K562 (cell line): Measurements from ENCODE around the gene SDK1. TPM values are rescaled to one million over a fixed set of nuclear protein-coding genes. Genes with fewer than 3 reads are reported as not detected.

ENCODE experiments used
- ATAC-seq: fragments of 200-7000 bp; cut with Tn5 transposase; 3 replicates; pipeline ENCODE4 v1.9.1; 2020; ENCODE audit warnings: moderate library complexity
- BruUV-seq: library from RNA; stranded (reverse); fragments of 400-500 nt; replicated peaks from 2 replicates; lab custom pipeline; 2021; lab: Mats Ljungman, UMichigan
- CTCF ChIA-PET: fragments of 300-600 bp; formaldehyde crosslinking; extraction: SDS; loops from one replicate; lab custom pipeline; 2021; ENCODE audit warnings: low intra/inter-chr PET ratio; lab: Yijun Ruan, JAX
- POLR2A ChIA-PET: fragments of 300-600, 350-650 bp; sonication (Branson Sonifier 250); formaldehyde crosslinking; extraction: SDS; loops from one replicate; lab custom pipeline; 2021; ENCODE audit warnings: antibody characterized with exemption, inconsistent platforms; lab: Yijun Ruan, JAX
- DNase-seq, 4 experiments: peaks; one replicate each; pipeline versions ENCODE4 v3.0.0 to v3.0.0-alpha.2; 2011 to 2018; ENCODE audit warnings: low spot score in 3 of 4, mixed read lengths in 3 of 4; ENCODE audit errors: extremely low read depth in 1 of 4
- FAIRE-seq: peaks from 2 replicates; lab custom pipeline; 2011; peaks lifted over from hg19 to GRCh38; lab: Jason Lieb, UNC
- H2AFZ ChIP-seq: 2 replicates; pipeline ENCODE4 v1.6.0; 2011; ENCODE audit warnings: low read depth, low read length, control low read depth, inconsistent platforms
- H3K27ac ChIP-seq: fragments of 200-600 bp; 3 replicates; pipeline ENCODE4 v1.8.0; 2011; ENCODE audit warnings: low read depth, mild to moderate bottlenecking, control low read depth, inconsistent platforms, low read length, moderate library complexity, mixed read lengths; ENCODE audit errors: extremely low read depth
- H3K27me3 ChIP-seq, 2 experiments: fragments of 300-600 bp in 1 of 2; 2 replicates in 1 of 2; 3 replicates in 1 of 2; pipeline versions ENCODE4 v1.6.0 to v1.8.0; 2011; ENCODE audit warnings: inconsistent platforms in 2 of 2, low read length in 2 of 2, mild to moderate bottlenecking in 1 of 2, mixed read lengths in 1 of 2, moderate library complexity in 1 of 2; ENCODE audit not compliant: control insufficient read depth in 2 of 2, insufficient read depth in 2 of 2
- H3K36me3 ChIP-seq: fragments of 300-600 bp; 3 replicates; pipeline ENCODE4 v1.8.0; 2011; ENCODE audit warnings: mild to moderate bottlenecking, low read length, inconsistent platforms; ENCODE audit not compliant: control insufficient read depth, insufficient read depth
- H3K4me1 ChIP-seq, 2 experiments: fragments of 200-600 bp in 1 of 2; replicated peaks in 1 of 2; 2 replicates in 1 of 2; 3 replicates in 1 of 2; pipeline versions ENCODE4 v1.5.1 to v1.8.0; 2011; ENCODE audit warnings: inconsistent platforms in 2 of 2, low read length in 2 of 2, mild to moderate bottlenecking in 1 of 2, mixed read lengths in 1 of 2, moderate library complexity in 1 of 2; ENCODE audit not compliant: control insufficient read depth in 2 of 2, insufficient read depth in 2 of 2
- H3K4me2 ChIP-seq: 2 replicates; pipeline ENCODE4 v1.6.1; 2011; ENCODE audit warnings: low read length, control low read depth, inconsistent platforms, mixed read lengths; ENCODE audit not compliant: insufficient read depth
- H3K4me3 ChIP-seq: fragments of 200-600 bp; sonication (generic), shearing (Covaris generic); 2 replicates; pipeline ENCODE4 v1.5.1; 2016; ENCODE audit warnings: control low read depth, inconsistent platforms
- H3K79me2 ChIP-seq: fragments of 200-600 bp; 3 replicates; pipeline ENCODE4 v1.8.0; 2011; ENCODE audit warnings: low read length, inconsistent platforms; ENCODE audit not compliant: control insufficient read depth, insufficient read depth
- H3K9ac ChIP-seq, 2 experiments: 2 replicates each; pipeline versions ENCODE4 v1.6.0 to v1.6.1; 2011; ENCODE audit warnings: low read depth in 2 of 2, low read length in 2 of 2, control low read depth in 1 of 2, inconsistent platforms in 1 of 2, mild to moderate bottlenecking in 1 of 2, mixed read lengths in 1 of 2; ENCODE audit not compliant: insufficient read depth in 1 of 2
- H3K9me1 ChIP-seq: one replicate; pipeline ENCODE4 v1.6.0; 2011; ENCODE audit warnings: inconsistent platforms, mild to moderate bottlenecking, low read length, moderate library complexity; ENCODE audit not compliant: control insufficient read depth, insufficient read depth
- H3K9me3 ChIP-seq: replicated peaks from 2 replicates; pipeline ENCODE4 v1.5.1; 2011; ENCODE audit warnings: low read depth, low read length, inconsistent platforms; ENCODE audit not compliant: control insufficient read depth, insufficient read depth
- H4K20me1 ChIP-seq: replicated peaks from 2 replicates; pipeline ENCODE4 v1.6.1; 2011; ENCODE audit warnings: low read length, inconsistent platforms, mixed read lengths; ENCODE audit not compliant: control insufficient read depth, insufficient read depth
- CREM ChIP-seq: IDR thresholded peaks from 2 replicates; pipeline ENCODE4 v1.6.1; 2014; ENCODE audit warnings: antibody characterized with exemption, low read depth
- NR2C1 ChIP-seq, 2 experiments: fragments of 450-650 bp; IDR thresholded peaks; 2 replicates each; pipeline ENCODE4 v1.6.1; 2017; ENCODE audit warnings: mild to moderate bottlenecking in 2 of 2, antibody characterized with exemption in 1 of 2, inconsistent platforms in 1 of 2, missing compliant biosample characterization in 1 of 2, missing genetic modification characterization in 1 of 2
- PHTF2 ChIP-seq: fragments of 250-450 bp; sonication (Bioruptor Pico); IDR thresholded peaks from 2 replicates; pipeline ENCODE4 v1.5.0; 2021; ENCODE audit warnings: mild to moderate bottlenecking
- PTRF ChIP-seq: fragments of 450-650 bp; IDR thresholded peaks from 2 replicates; pipeline ENCODE4 v1.6.1; 2016; ENCODE audit warnings: mild to moderate bottlenecking, missing genetic modification characterization, missing compliant biosample characterization
- RCOR1 ChIP-seq, 2 experiments: IDR thresholded peaks; 2 replicates each; pipeline ENCODE4 v1.6.1; 2012; ENCODE audit warnings: low read depth in 2 of 2, low read length in 2 of 2, borderline replicate concordance in 1 of 2, improper control_type of control experiment in 1 of 2
- SMARCC2 ChIP-seq: fragments of 450-650 bp; IDR thresholded peaks from 2 replicates; pipeline ENCODE4 v1.6.1; 2017; ENCODE audit warnings: antibody characterized with exemption, moderate library complexity, mild to moderate bottlenecking, low read depth
- U2AF1 ChIP-seq: fragments of 200-400 bp; formaldehyde crosslinking; optimal IDR thresholded peaks from 2 replicates; pipeline ENCODE3; 2017; ENCODE audit warnings: mild to moderate bottlenecking, low read depth, low read length, moderate library complexity
- ZNF589 ChIP-seq: fragments of 200-800 bp; sonication (Bioruptor generic); IDR thresholded peaks from 2 replicates; pipeline ENCODE4 v1.6.1; 2016; ENCODE audit warnings: low read depth, missing genetic modification characterization, missing compliant biosample characterization
- ZNF699 ChIP-seq: fragments of 250-450 bp; sonication (Bioruptor Pico); IDR thresholded peaks from 2 replicates; pipeline ENCODE4 v1.8.0; 2021; ENCODE audit warnings: mild to moderate bottlenecking, moderate library complexity; ENCODE audit not compliant: insufficient replicate concordance
- ZNF778 ChIP-seq: fragments of 450-650 bp; formaldehyde crosslinking; IDR thresholded peaks from 2 replicates; pipeline ENCODE4 v1.4.0; 2020; ENCODE audit warnings: mild to moderate bottlenecking, moderate library complexity
- WGBS: fragments of 100-300 bp; shearing (Covaris generic); methylation state at CpG from one replicate; pipeline ENCODE4 v1.1.6; 2016; ENCODE audit warnings: low coverage, mixed read lengths; ENCODE audit not compliant: insufficient coverage; ENCODE audit errors: missing lambda C conversion rate; 5-methylcytosine and 5-hydroxymethylcytosine counted together
- in situ Hi-C: fragments of 300-500 bp; cut with MboI; formaldehyde crosslinking; loops from 4 replicates; pipeline ENCODE4 v1.15.0; 2018; ENCODE audit warnings: inconsistent platforms, mixed read lengths
- intact Hi-C: fragments of 100-400 bp; cut with micrococcal nuclease; formaldehyde crosslinking; loops from 2 replicates; pipeline ENCODE4 v1.14.2; 2022
- polyA plus RNA-seq, 8 experiments: library from polyadenylated mRNA; depleted of rRNA in 4 of 8; stranded (reverse) in 5 of 8; unstranded in 3 of 8; fragments of >200 nt; fragmentation: Nextera tagmentation in 2 of 8; fragmentation: Illumina TruSeq in 1 of 8; extraction: Ambion mirVana in 2 of 8; extraction: Trizol in 1 of 8; gene quantifications; 2 replicates each; pipeline versions ENCODE4 v1.2.1 to v1.2.3, GENCODE V29; 2011 to 2014; ENCODE audit warnings: inconsistent platforms in 1 of 8, missing spikeins in 1 of 8
- total RNA-seq, 7 experiments: library from RNA; depleted of rRNA in 6 of 7; stranded (reverse); fragments of >200 nt in 6 of 7; fragmentation: Illumina TruSeq in 2 of 7; extraction: Trizol in 2 of 7; gene quantifications; 2 replicates each; pipeline versions ENCODE4 v1.2.1 to v1.2.3, GENCODE V29; 2011 to 2021; ENCODE audit warnings: low replicate concordance in 1 of 7
- TF ChIP-seq, protein P1 (sequence below): sonication (generic); formaldehyde crosslinking; IDR thresholded peaks from 2 replicates; pipeline ENCODE4 v1.9.0; 2022; ENCODE audit warnings: mild to moderate bottlenecking, missing genetic modification reagents
- TF ChIP-seq, protein P2 (sequence below): sonication (generic); formaldehyde crosslinking; IDR thresholded peaks from 2 replicates; pipeline ENCODE4 v1.8.1; 2023; ENCODE audit warnings: mild to moderate bottlenecking, missing genetic modification reagents, moderate library complexity
- TF ChIP-seq, protein P3 (sequence below): fragments of 250-450 bp; sonication (Bioruptor Pico); IDR thresholded peaks from 2 replicates; pipeline ENCODE4 v1.8.0; 2021; ENCODE audit warnings: moderate library complexity, mild to moderate bottlenecking, inconsistent platforms

SDK1 gene
- total and polyA plus RNA-seq, 9 of the 15 experiments (the other 6 are each of a cell fraction or from before 2014, with no cell fraction given): 0.16 TPM; not detected in 8

- BruUV-seq: no TSS peak
- H3K4me2 ChIP-seq: no peak overlapping the region
- no peaks in the 10 kb centered on the region for H3K4me1 ChIP-seq
- TF ChIP-seq, protein P1, sequence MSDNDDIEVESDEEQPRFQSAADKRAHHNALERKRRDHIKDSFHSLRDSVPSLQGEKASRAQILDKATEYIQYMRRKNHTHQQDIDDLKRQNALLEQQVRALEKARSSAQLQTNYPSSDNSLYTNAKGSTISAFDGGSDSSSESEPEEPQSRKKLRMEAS (CRISPR knock-in tag): no peak
- TF ChIP-seq PHTF2 (no peak), ZNF699 (CRISPR knock-in tag) (no peak), SMARCC2 (no peak), CREM (no peak), RCOR1 (IDR thresholded peaks at IDR 0.05; ENCODE audit: borderline replicate concordance in 1 of 2, low read depth in 2 of 2, low read length in 2 of 2) (no peak), ZNF778 (CRISPR knock-in tag) (no peak), U2AF1 (no peak), ZNF589 (no peak), NR2C1 (IDR thresholded peaks at IDR 0.05) (no peak), NR2C1 (tag; IDR thresholded peaks at IDR 0.05) (no peak), PTRF (no peak)
- TF ChIP-seq, protein P2, sequence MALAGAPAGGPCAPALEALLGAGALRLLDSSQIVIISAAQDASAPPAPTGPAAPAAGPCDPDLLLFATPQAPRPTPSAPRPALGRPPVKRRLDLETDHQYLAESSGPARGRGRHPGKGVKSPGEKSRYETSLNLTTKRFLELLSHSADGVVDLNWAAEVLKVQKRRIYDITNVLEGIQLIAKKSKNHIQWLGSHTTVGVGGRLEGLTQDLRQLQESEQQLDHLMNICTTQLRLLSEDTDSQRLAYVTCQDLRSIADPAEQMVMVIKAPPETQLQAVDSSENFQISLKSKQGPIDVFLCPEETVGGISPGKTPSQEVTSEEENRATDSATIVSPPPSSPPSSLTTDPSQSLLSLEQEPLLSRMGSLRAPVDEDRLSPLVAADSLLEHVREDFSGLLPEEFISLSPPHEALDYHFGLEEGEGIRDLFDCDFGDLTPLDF (CRISPR knock-in tag): no peak
- TF ChIP-seq, protein P3, sequence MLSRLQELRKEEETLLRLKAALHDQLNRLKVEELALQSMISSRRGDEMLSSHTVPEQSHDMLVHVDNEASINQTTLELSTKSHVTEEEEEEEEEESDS: no peak
- no peak overlapping the region for H3K4me3 ChIP-seq
- no peaks in the 10 kb centered on the region for H3K36me3 ChIP-seq
- ATAC-seq: no peak
- intact Hi-C loops (no loop called here), in situ Hi-C loops (no loop called here)
- no peak for FAIRE-seq
- no peaks in the 10 kb centered on the region for H3K9me1 ChIP-seq
- H4K20me1 ChIP-seq: no peaks in the 10 kb centered on the region
- H3K27me3 ChIP-seq: no peaks in the 10 kb centered on the region
- ChIA-PET CTCF (no interaction called here), POLR2A (no interaction called here)
- H3K9me3 ChIP-seq: no peaks in the 10 kb centered on the region
- 2% methylated on average over 11 of the region's 11 CpGs for WGBS
- H3K9ac ChIP-seq: no peak overlapping the region
- H2AFZ ChIP-seq: no peak overlapping the region
- no peak overlapping the region for H3K27ac ChIP-seq
- no peak for DNase-seq
- H3K79me2 ChIP-seq: no peaks in the 10 kb centered on the region
These were observed 432.6 kb downstream of the SDK1 start for GRCh38 chr7:3733541-3734140.
